AG09309 (cell line): ENCODE results near the gene GLB1L.

Experiments
- DNase-seq: peaks from one replicate; pipeline ENCODE4 v3.0.0-alpha.2; 2010; ENCODE audit warnings: low read depth
- H3K4me3 ChIP-seq: 2 replicates; pipeline ENCODE4 v1.5.1; 2011; ENCODE audit warnings: mild to moderate bottlenecking, low read depth, low read length, moderate library complexity; ENCODE audit not compliant: control insufficient read depth
- CTCF ChIP-seq: IDR thresholded peaks from 2 replicates; pipeline ENCODE4 v1.5.1; 2011; ENCODE audit warnings: mild to moderate bottlenecking, low read depth, low read length, inconsistent platforms; ENCODE audit not compliant: insufficient read depth, control insufficient read depth; ENCODE audit errors: missing control alignments

The GLB1L gene

GRCh38 chr2:219216535-219216915 is 28.7 kb downstream of the GLB1L start:
- TF ChIP-seq CTCF: no peak
- no peak overlapping the region for H3K4me3 ChIP-seq
- no peak for DNase-seq

- no peak overlapping the region for H3K4me3 ChIP-seq
- no peak for TF ChIP-seq CTCF
- no peak for DNase-seq
Observed at GRCh38 chr2:219215871-219216534, 29.2 kb downstream of the GLB1L start.

GRCh38 chr2:219214786-219215185 is 30.5 kb downstream of the GLB1L start:
- DNase-seq: no peak
- TF ChIP-seq CTCF: no peak
- no peak overlapping the region for H3K4me3 ChIP-seq

- no peak for DNase-seq
- no peak overlapping the region for H3K4me3 ChIP-seq
- no peak for TF ChIP-seq CTCF
Observed at GRCh38 chr2:219214141-219214540, 31.1 kb downstream of the GLB1L start.

GRCh38 chr2:219213486-219214071 is 31.7 kb downstream of the GLB1L start:
- H3K4me3 ChIP-seq: no peak overlapping the region
- TF ChIP-seq CTCF: no peak
- DNase-seq: no peak

GRCh38 chr2:219213026-219213415 is 32.2 kb downstream of the GLB1L start:
- DNase-seq: no peak
- TF ChIP-seq CTCF: no peak
- no peak overlapping the region for H3K4me3 ChIP-seq
